ENCODE data around the gene VCL. TPM values are rescaled to one million over a fixed set of nuclear protein-coding genes. Genes with fewer than 3 reads are reported as not detected.

VCL gene
- total RNA-seq, 1 experiment from 2014 or later = 495 TPM

DNA sequence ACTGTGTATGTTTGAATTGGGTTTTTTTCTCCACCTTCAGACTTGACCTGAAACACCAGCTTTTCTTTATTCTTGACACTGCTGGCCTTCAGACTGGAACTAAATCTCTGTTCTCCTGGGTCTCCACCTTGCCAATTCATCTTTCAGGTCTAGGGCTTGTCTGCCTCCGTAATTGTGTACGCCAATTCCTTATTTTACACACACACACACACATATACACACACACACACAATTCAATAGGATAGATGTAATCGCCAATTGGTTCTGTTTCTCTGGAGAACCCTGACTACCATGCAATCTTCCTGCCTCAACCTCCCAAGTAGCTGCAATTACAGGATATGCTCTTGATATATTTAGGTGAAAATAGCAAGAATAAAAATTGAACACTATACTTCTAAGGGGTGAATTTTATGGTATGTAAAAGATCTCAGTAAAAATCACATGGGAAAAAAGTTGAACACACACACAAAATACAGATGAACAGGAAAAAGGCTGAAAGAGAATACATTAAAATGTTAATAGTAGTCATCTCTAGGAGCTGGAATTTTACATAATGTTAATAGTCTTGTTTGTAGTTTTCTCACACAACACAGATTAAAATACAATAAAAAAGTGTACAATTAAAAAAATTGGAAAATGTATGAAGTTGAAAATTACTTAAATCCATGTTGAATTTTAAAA is 6.6 kb upstream of the VCL start:
- Histone ChIP-seq H3K27ac (ENCODE audit: low read length) (no peak overlapping the region), H3K27me3 (ENCODE audit: control insufficient read depth, insufficient read depth, low read length) (no peaks in the 10 kb centered on the region), H3K4me1 (ENCODE audit: control insufficient read depth, insufficient read depth, low read length) (peaks cover 14% of the 10 kb centered on the region), H3K4me3 (ENCODE audit: low read depth in 2 of 2, low read length in 2 of 2) (no peak overlapping the region), H3K36me3 (ENCODE audit: control insufficient read depth, insufficient read depth, low read length) (no peaks in the 10 kb centered on the region), H3K9me3 (ENCODE audit: control insufficient read depth, insufficient read depth, low read depth, low read length) (no peaks in the 10 kb centered on the region)
- ATAC-seq = no peak
- no TSS peak for BruUV-seq (replicated peaks)
- in situ Hi-C loops (cut with HindIII; ENCODE audit: low pct_unique_long_range_greater_than_20kb, low sequenced_read_pairs) (no loop called here), intact Hi-C loops (cut with micrococcal nuclease; ENCODE audit: unreplicated experiment) (no loop called here)
- no peak for DNase-seq (ENCODE audit: low read depth, low spot score)
- ChIA-PET CTCF (no interaction called here), POLR2A (interaction anchor here (0.6 kb wide), 1 partner anchor 9 kb away, joined by 3 read pairs; no protein-coding TSS in a partner anchor)
- TF ChIP-seq SIN3A (IDR thresholded peaks at IDR 0.05; ENCODE audit: borderline replicate concordance, insufficient read depth, low read depth, low read length) = no peak
- no peak for TF ChIP-seq POLR2AphosphoS5 (IDR thresholded peaks at IDR 0.05; ENCODE audit: low read depth, low read length)
- TF ChIP-seq, protein P1, sequence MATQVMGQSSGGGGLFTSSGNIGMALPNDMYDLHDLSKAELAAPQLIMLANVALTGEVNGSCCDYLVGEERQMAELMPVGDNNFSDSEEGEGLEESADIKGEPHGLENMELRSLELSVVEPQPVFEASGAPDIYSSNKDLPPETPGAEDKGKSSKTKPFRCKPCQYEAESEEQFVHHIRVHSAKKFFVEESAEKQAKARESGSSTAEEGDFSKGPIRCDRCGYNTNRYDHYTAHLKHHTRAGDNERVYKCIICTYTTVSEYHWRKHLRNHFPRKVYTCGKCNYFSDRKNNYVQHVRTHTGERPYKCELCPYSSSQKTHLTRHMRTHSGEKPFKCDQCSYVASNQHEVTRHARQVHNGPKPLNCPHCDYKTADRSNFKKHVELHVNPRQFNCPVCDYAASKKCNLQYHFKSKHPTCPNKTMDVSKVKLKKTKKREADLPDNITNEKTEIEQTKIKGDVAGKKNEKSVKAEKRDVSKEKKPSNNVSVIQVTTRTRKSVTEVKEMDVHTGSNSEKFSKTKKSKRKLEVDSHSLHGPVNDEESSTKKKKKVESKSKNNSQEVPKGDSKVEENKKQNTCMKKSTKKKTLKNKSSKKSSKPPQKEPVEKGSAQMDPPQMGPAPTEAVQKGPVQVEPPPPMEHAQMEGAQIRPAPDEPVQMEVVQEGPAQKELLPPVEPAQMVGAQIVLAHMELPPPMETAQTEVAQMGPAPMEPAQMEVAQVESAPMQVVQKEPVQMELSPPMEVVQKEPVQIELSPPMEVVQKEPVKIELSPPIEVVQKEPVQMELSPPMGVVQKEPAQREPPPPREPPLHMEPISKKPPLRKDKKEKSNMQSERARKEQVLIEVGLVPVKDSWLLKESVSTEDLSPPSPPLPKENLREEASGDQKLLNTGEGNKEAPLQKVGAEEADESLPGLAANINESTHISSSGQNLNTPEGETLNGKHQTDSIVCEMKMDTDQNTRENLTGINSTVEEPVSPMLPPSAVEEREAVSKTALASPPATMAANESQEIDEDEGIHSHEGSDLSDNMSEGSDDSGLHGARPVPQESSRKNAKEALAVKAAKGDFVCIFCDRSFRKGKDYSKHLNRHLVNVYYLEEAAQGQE (IDR thresholded peaks at IDR 0.05; ENCODE audit: insufficient read depth in 1 of 2, low read depth in 2 of 2, low read length in 1 of 2) = no peak

DNA sequence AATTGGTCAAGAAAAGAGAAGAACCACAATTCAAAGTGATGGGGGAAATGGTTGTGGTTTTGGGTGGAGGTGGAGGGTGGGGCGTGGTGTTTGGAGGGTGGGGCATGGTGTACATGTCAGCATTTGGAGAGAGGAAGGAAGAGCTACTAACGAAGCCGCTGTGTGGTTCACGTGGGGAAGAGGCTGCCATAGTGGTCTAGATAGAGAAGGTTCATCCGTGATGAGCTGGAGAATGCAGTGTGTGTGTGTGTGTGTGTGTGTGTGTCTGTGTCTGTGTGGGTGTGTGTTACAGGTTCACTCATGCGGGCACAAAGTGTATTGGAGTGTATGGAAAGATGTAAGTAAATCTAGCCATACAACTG is 6.1 kb upstream of the VCL start:
- TF ChIP-seq POLR2AphosphoS5 (IDR thresholded peaks at IDR 0.05; ENCODE audit: low read depth, low read length) (no peak), SIN3A (IDR thresholded peaks at IDR 0.05; ENCODE audit: borderline replicate concordance, insufficient read depth, low read depth, low read length) (no peak), TCF7L2 (IDR thresholded peaks at IDR 0.05; ENCODE audit: low read depth, low read length) (no peak)
- TF ChIP-seq, protein P1 (IDR thresholded peaks at IDR 0.05; ENCODE audit: insufficient read depth in 1 of 2, low read depth in 2 of 2, low read length in 1 of 2) = no peak
- TF ChIP-seq, protein P2, sequence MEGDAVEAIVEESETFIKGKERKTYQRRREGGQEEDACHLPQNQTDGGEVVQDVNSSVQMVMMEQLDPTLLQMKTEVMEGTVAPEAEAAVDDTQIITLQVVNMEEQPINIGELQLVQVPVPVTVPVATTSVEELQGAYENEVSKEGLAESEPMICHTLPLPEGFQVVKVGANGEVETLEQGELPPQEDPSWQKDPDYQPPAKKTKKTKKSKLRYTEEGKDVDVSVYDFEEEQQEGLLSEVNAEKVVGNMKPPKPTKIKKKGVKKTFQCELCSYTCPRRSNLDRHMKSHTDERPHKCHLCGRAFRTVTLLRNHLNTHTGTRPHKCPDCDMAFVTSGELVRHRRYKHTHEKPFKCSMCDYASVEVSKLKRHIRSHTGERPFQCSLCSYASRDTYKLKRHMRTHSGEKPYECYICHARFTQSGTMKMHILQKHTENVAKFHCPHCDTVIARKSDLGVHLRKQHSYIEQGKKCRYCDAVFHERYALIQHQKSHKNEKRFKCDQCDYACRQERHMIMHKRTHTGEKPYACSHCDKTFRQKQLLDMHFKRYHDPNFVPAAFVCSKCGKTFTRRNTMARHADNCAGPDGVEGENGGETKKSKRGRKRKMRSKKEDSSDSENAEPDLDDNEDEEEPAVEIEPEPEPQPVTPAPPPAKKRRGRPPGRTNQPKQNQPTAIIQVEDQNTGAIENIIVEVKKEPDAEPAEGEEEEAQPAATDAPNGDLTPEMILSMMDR (IDR thresholded peaks at IDR 0.05) = no peak
- no peak overlapping the region for H3K4me3 ChIP-seq (ENCODE audit: low read depth in 2 of 2, low read length in 2 of 2)
- DNase-seq (ENCODE audit: low read depth, low spot score) = no peak
- no peaks in the 10 kb centered on the region for H3K27me3 ChIP-seq (ENCODE audit: control insufficient read depth, insufficient read depth, low read length)
- ChIA-PET CTCF (no interaction called here), POLR2A (interaction anchor here (0.6 kb wide), 1 partner anchor 9 kb away, joined by 3 read pairs; no protein-coding TSS in a partner anchor)
- no peak overlapping the region for H3K27ac ChIP-seq (ENCODE audit: low read length)
- in situ Hi-C loops (cut with HindIII; ENCODE audit: low pct_unique_long_range_greater_than_20kb, low sequenced_read_pairs) = no loop called here
- ATAC-seq = no peak
- intact Hi-C loops (cut with micrococcal nuclease; ENCODE audit: unreplicated experiment) = no loop called here
- H3K4me1 ChIP-seq (ENCODE audit: control insufficient read depth, insufficient read depth, low read length) = peaks cover 14% of the 10 kb centered on the region
- no TSS peak for BruUV-seq (replicated peaks)
- no peaks in the 10 kb centered on the region for H3K36me3 ChIP-seq (ENCODE audit: control insufficient read depth, insufficient read depth, low read length)
- no peaks in the 10 kb centered on the region for H3K9me3 ChIP-seq (ENCODE audit: control insufficient read depth, insufficient read depth, low read depth, low read length)

Measured in Panc1 (cell line).